HEK293T (cell line): Measurements from ENCODE around the gene CYB5D1.

Experiments used
- FOXM1 ChIP-seq: fragments of 450-650 bp; IDR thresholded peaks from 2 replicates; pipeline ENCODE4 v1.6.1; 2017; ENCODE audit warnings: mild to moderate bottlenecking, borderline replicate concordance
- SP1 ChIP-seq: fragments of 450-650 bp; IDR thresholded peaks from 2 replicates; pipeline ENCODE4 v1.6.1; 2017

- TF ChIP-seq FOXM1 (no peak), SP1 (no peak)
Measured at GRCh38 chr17:7873051-7873450, 15.2 kb downstream of the CYB5D1 start.
